Colon (tissue), 2 donors: ENCODE measurements around the gene CATSPERE.
"Not testable (repeated sequence)": the region's sequence is repeated elsewhere in the genome, so short reads cannot be mapped to it uniquely, and the experiment has no call there.

ENCODE experiments used
- FAIRE-seq: peaks from 2 replicates; lab custom pipeline; 2012; peaks lifted over from hg19 to GRCh38; lab: Jason Lieb, UNC
- donor health status: control.
- donor health status: control.

Gene CATSPERE

GRCh38 chr1:244666672-244667418 lies 205.8 kb downstream of the CATSPERE start:
- FAIRE-seq: not testable (repeated sequence)

GRCh38 chr1:244667797-244668196 lies 206.7 kb downstream of the CATSPERE start:
- FAIRE-seq: no peak

GRCh38 chr1:244672946-244673682 lies 212.0 kb downstream of the CATSPERE start:
- FAIRE-seq: no peak

- no peak for FAIRE-seq
Measured at GRCh38 chr1:244674446-244674845, 213.4 kb downstream of the CATSPERE start.

GRCh38 chr1:244675167-244675566 lies 214.1 kb downstream of the CATSPERE start:
- FAIRE-seq: no peak

GRCh38 chr1:244678697-244679096 lies 217.6 kb downstream of the CATSPERE start:
- FAIRE-seq: no peak

GRCh38 chr1:244680667-244681066 lies 219.6 kb downstream of the CATSPERE start:
- FAIRE-seq: no peak

GRCh38 chr1:244682087-244682486 lies 221.0 kb downstream of the CATSPERE start:
- FAIRE-seq: not testable (repeated sequence)
